GM23338 (cell line): ENCODE data around the gene RDH5. TPM values are rescaled to one million over a fixed set of nuclear protein-coding genes. Genes with fewer than 3 reads are reported as not detected.

Source experiments
- ATAC-seq: fragments of 200-7000 bp; cut with Tn5 transposase; 3 replicates; pipeline ENCODE4 v1.9.1; 2020
- DNase-seq: peaks from one replicate; pipeline ENCODE4 v3.0.0-alpha.2; 2015; ENCODE audit warnings: low spot score
- H2AFZ ChIP-seq: fragments of 200-600 bp; sonication (generic); 2 replicates; pipeline ENCODE4 v1.8.0; 2016; ENCODE audit warnings: antibody characterized with exemption, mild to moderate bottlenecking, moderate library complexity
- H3F3A ChIP-seq: fragments of 200-600 bp; sonication (generic); replicated peaks from 2 replicates; pipeline ENCODE4 v1.8.0; 2017; ENCODE audit warnings: antibody characterized with exemption, mixed run types, low read depth
- H3K27ac ChIP-seq: fragments of 200-600 bp; sonication (generic); 2 replicates; pipeline ENCODE4 v1.6.1; 2016; ENCODE audit warnings: low read depth
- H3K27me3 ChIP-seq: fragments of 200-600 bp; sonication (generic); 2 replicates; pipeline ENCODE4 v1.8.0; 2016; ENCODE audit warnings: mild to moderate bottlenecking, mixed run types, moderate library complexity; ENCODE audit not compliant: insufficient read depth
- H3K36me3 ChIP-seq: fragments of 200-600 bp; sonication (generic); 2 replicates; pipeline ENCODE4 v1.8.0; 2016; ENCODE audit warnings: mild to moderate bottlenecking; ENCODE audit not compliant: insufficient read depth
- H3K4me1 ChIP-seq: fragments of 200-600 bp; sonication (generic); 2 replicates; pipeline ENCODE4 v1.8.0; 2016; ENCODE audit warnings: mild to moderate bottlenecking, moderate library complexity; ENCODE audit not compliant: insufficient read depth
- H3K4me2 ChIP-seq: fragments of 200-600 bp; sonication (generic); 2 replicates; pipeline ENCODE4 v1.7.1; 2017; ENCODE audit warnings: mixed run types
- H3K4me3 ChIP-seq: fragments of 200-600 bp; sonication (generic); 2 replicates; pipeline ENCODE4 v1.6.1; 2016; ENCODE audit warnings: mixed run types
- H3K79me2 ChIP-seq: fragments of 200-600 bp; sonication (generic); replicated peaks from 2 replicates; pipeline ENCODE4 v1.8.0; 2017; ENCODE audit warnings: mild to moderate bottlenecking; ENCODE audit not compliant: insufficient read depth
- H3K9me2 ChIP-seq: fragments of 200-600 bp; sonication (generic); 2 replicates; pipeline ENCODE4 v1.8.0; 2017; ENCODE audit not compliant: insufficient read depth
- H4K20me1 ChIP-seq: fragments of 200-600 bp; sonication (generic); replicated peaks from 2 replicates; pipeline ENCODE4 v1.8.0; 2017; ENCODE audit warnings: mild to moderate bottlenecking; ENCODE audit not compliant: insufficient read depth
- H3K27ac Mint-ChIP-seq: 2 replicates; pipeline ENCODE4 v1.8.0; 2020; ENCODE audit warnings: inconsistent platforms, mild to moderate bottlenecking, moderate library complexity, mixed read lengths
- H3K27me3 Mint-ChIP-seq: 3 replicates; pipeline ENCODE4 v1.8.0; 2022; ENCODE audit warnings: low read depth, mild to moderate bottlenecking, moderate library complexity, mixed read lengths, inconsistent platforms; ENCODE audit not compliant: insufficient read depth, poor library complexity
- H3K36me3 Mint-ChIP-seq: 3 replicates; pipeline ENCODE4 v1.8.0; 2021; ENCODE audit warnings: low read depth, mild to moderate bottlenecking, inconsistent platforms, moderate library complexity, mixed read lengths
- H3K4me1 Mint-ChIP-seq: 3 replicates; pipeline ENCODE4 v1.8.0; 2020; ENCODE audit warnings: mild to moderate bottlenecking, inconsistent platforms, mixed read lengths
- H3K4me3 Mint-ChIP-seq: 3 replicates; pipeline ENCODE4 v1.8.0; 2021; ENCODE audit warnings: moderate library complexity, mild to moderate bottlenecking, inconsistent platforms, mixed read lengths
- H3K9me3 Mint-ChIP-seq: 3 replicates; pipeline ENCODE4 v1.8.0; 2020; ENCODE audit warnings: moderate library complexity, mild to moderate bottlenecking, inconsistent platforms, mixed read lengths
- CREB1 ChIP-seq: fragments of 250-450 bp; sonication (Bioruptor Pico); IDR thresholded peaks from 2 replicates; pipeline ENCODE4 v1.5.0; 2020; ENCODE audit warnings: low read depth, mild to moderate bottlenecking, moderate library complexity
- CTCF ChIP-seq, 2 experiments: fragments of 200-600 bp in 1 of 2; sonication (generic) in 1 of 2; conservative IDR thresholded peaks; 2 replicates each; pipeline versions ENCODE4 v1.5.1 to v1.6.1; 2016 to 2017; ENCODE audit warnings: antibody characterized with exemption in 2 of 2, low read depth in 2 of 2, mild to moderate bottlenecking in 2 of 2, moderate library complexity in 1 of 2
- ETS1 ChIP-seq: IDR thresholded peaks from 2 replicates; pipeline ENCODE4 v1.6.1; 2016; ENCODE audit warnings: antibody characterized with exemption
- EZH2 ChIP-seq: fragments of 200-600 bp; sonication (generic); IDR thresholded peaks from one replicate; pipeline ENCODE4 v1.8.0; 2017; ENCODE audit warnings: antibody characterized with exemption, mild to moderate bottlenecking, low read depth; ENCODE audit not compliant: unreplicated experiment
- POLR2AphosphoS5 ChIP-seq: IDR thresholded peaks from 2 replicates; pipeline ENCODE4 v1.6.1; 2016; ENCODE audit warnings: antibody characterized with exemption, low read depth
- ZNF462 ChIP-seq: fragments of 250-450 bp; sonication (Bioruptor Pico); IDR thresholded peaks from 2 replicates; pipeline ENCODE4 v1.5.0; 2020; ENCODE audit warnings: mild to moderate bottlenecking, moderate library complexity
- polyA plus RNA-seq: library from polyadenylated mRNA; unstranded; fragments of >200 nt; fragmentation: Nextera tagmentation; extraction: Ambion mirVana; gene quantifications from 2 replicates; pipeline ENCODE4 v1.2.1, GENCODE V29; 2016
- total RNA-seq: library from RNA; depleted of rRNA; stranded (reverse); fragments of >200 nt; shearing (Covaris generic); gene quantifications from 2 replicates; pipeline ENCODE4 v1.2.3, GENCODE V29; 2014

Gene RDH5
- total and polyA plus RNA-seq, 2 experiments from 2014 or later: 3.9 to 7.5 TPM

GRCh38 chr12:55724226-55724939, 4.2 kb downstream of the RDH5 start (continued):
- TF ChIP-seq CTCF (conservative IDR thresholded peaks at IDR 0.05; ENCODE audit: low read depth in 2 of 2): peak; percentile 72 to 87

- no peaks in the 10 kb centered on the region for H3K27me3 ChIP-seq
- no peak overlapping the region for H3K4me2 ChIP-seq
- peaks cover 14% of the 10 kb centered on the region for H3K79me2 ChIP-seq
- 0 out of 2 replicates have a peak, but pooled peaks cover 6% of the 10 kb centered on the region for H4K20me1 ChIP-seq
- DNase-seq: no peak
- Mint-ChIP-seq H3K9me3 (no peaks in the 10 kb centered on the region), H3K4me3 (no peak overlapping the region; the same call in 2 of the 3 replicates), H3K4me1 (peaks cover 24% of the 10 kb centered on the region), H3K27me3 (peaks cover 12% of the 10 kb centered on the region), H3K36me3 (peaks cover 41% of the 10 kb centered on the region), H3K27ac (no peak overlapping the region)
- H3K36me3 ChIP-seq: peaks cover 8% of the 10 kb centered on the region; the same call in 1 of the 2 replicates
- ATAC-seq: no peak
- peaks cover 17% of the 10 kb centered on the region; the same call in 1 of the 2 replicates for H3F3A ChIP-seq
- peak overlapping the region; percentile 80; the same call in 1 of the 2 replicates for H3K27ac ChIP-seq
- no peak overlapping the region for H3K4me3 ChIP-seq
- H3K4me1 ChIP-seq: peaks cover 12% of the 10 kb centered on the region
- no peaks in the 10 kb centered on the region for H3K9me2 ChIP-seq
- TF ChIP-seq ETS1: no peak
- TF ChIP-seq CTCF (conservative IDR thresholded peaks at IDR 0.05; ENCODE audit: low read depth in 2 of 2): no peak
- no peak for TF ChIP-seq POLR2AphosphoS5
- TF ChIP-seq EZH2: no peak
- TF ChIP-seq ZNF462 (CRISPR knock-in tag): no peak
- no peak for TF ChIP-seq CREB1 (CRISPR knock-in tag)
- H2AFZ ChIP-seq: no peak overlapping the region
Measured at GRCh38 chr12:55724940-55725309, 4.7 kb downstream of the RDH5 start.
